Heart right ventricle (tissue), 16 donors: Measurements from ENCODE around the gene KIAA1614. TPM values are rescaled to one million over a fixed set of nuclear protein-coding genes. Genes with fewer than 3 reads are reported as not detected.

Experiments
- ATAC-seq, 8 donors: fragments of 200-7000 bp; cut with Tn5 transposase; one replicate each; pipeline ENCODE4 v1.9.1; 2020; ENCODE audit warnings: mild to moderate bottlenecking in 8 of 8, moderate library complexity in 8 of 8, moderate number of reproducible peaks in 1 of 8
- DNase-seq, 2 donors: peaks; one replicate each; pipeline ENCODE4 v3.0.0-alpha.2; 2020
- H3K27ac ChIP-seq, 10 donors: fragments of 200-600 bp; sonication (generic) in 2 of 10; one replicate each; pipeline versions ENCODE4 v1.5.0 to v1.8.0; 2020 to 2022; ENCODE audit warnings: mild to moderate bottlenecking in 3 of 10
- H3K27me3 ChIP-seq, 7 donors: fragments of 200-600 bp; one replicate each; pipeline ENCODE4 v1.8.0; 2021 to 2022; ENCODE audit warnings: mild to moderate bottlenecking in 2 of 7
- H3K36me3 ChIP-seq, 9 donors: fragments of 200-600 bp; sonication (generic) in 1 of 9; one replicate each; pipeline versions ENCODE4 v1.5.0 to v1.8.0; 2020 to 2022; ENCODE audit warnings: mild to moderate bottlenecking in 2 of 9
- H3K4me1 ChIP-seq, 9 donors: fragments of 200-600 bp; sonication (generic) in 1 of 9; one replicate each; pipeline versions ENCODE4 v1.5.0 to v1.8.0; 2020 to 2022; ENCODE audit warnings: mild to moderate bottlenecking in 4 of 9
- H3K4me3 ChIP-seq, 10 donors: fragments of 200-600 bp; sonication (generic) in 2 of 10; one replicate each; pipeline versions ENCODE4 v1.5.0 to v1.8.0; 2020 to 2022; ENCODE audit warnings: mild to moderate bottlenecking in 7 of 10, moderate library complexity in 2 of 10
- H3K9me3 ChIP-seq, 11 donors: fragments of 200-600 bp in 10 of 11; sonication (generic) in 2 of 11; one replicate each; pipeline versions ENCODE4 v1.5.0 to v1.8.0; 2013 to 2022; ENCODE audit warnings: mild to moderate bottlenecking in 2 of 11, control low read depth in 1 of 11, moderate library complexity in 1 of 11
- WGBS, 2 donors: extraction: QIAGEN DNeasy Blood & Tissue Kit; methylation state at CpG; one replicate each; pipeline ENCODE4 v1.1.7; 2013; ENCODE audit warnings: inconsistent platforms in 1 of 2; 5-methylcytosine and 5-hydroxymethylcytosine counted together
- intact Hi-C, 10 donors: fragments of 100-400 bp; cut with DNase I; formaldehyde crosslinking; loops; one replicate each; pipeline versions ENCODE4 v1.11.1 to v1.14.2; 2022
- polyA plus RNA-seq, 2 donors: library from polyadenylated mRNA; stranded (reverse); fragments of 200-250 nt; gene quantifications; one replicate each; pipeline ENCODE4 v1.2.3, GENCODE V29; 2013
- total RNA-seq, 10 donors: library from RNA; stranded (reverse); fragmentation: NEBNext Ultra II Directional in 3 of 10; extraction: Animal tissue kit (Norgen Biotek cat#: 25700) in 3 of 10; gene quantifications; one replicate each; pipeline versions ENCODE4 v1.2.1 to v1.2.4, GENCODE V29; 2021 to 2023
- TF ChIP-seq, protein P1 (sequence below), 9 donors: fragments of 200-600 bp; sonication (generic) in 2 of 9; IDR thresholded peaks; one replicate each; pipeline versions ENCODE4 v1.5.0 to v1.8.0; 2021 to 2022; ENCODE audit warnings: antibody characterized with exemption in 9 of 9, mild to moderate bottlenecking in 5 of 9, moderate library complexity in 1 of 9
- donor health status: Arrhythmogenic right ventricular cardiomyopathy.
- donor health status: ischemic (EF 13 %, LVEDD 7.1; RV severe dilation, severe dysfunction).
- donor health status: healthy with polysubstance abuse.
- donor health status: DM: no; HTN: yes; CAD: no.
- donor health status: DM: no; HTN: no; CAD: no.
- donor health status: ischemic (EF 25% LVEDD 6.9; RV normal size, moderate dysfunction).
- donor health status: ischemic (EF 25% LVEDD 5.7; RV mildly dilated, moderate dysfunction).
- donor health status: healthy.
- donor health status: DM: yes; HTN: yes; CAD: no.
- donor health status: Ischemic cardiomyopathy.
- donor health status: ischemic (EF 35%, LVEDD 5.7; RV mildly dilated, moderate dysfunction).
- donor health status: nonischemic (EF 11% LVEDD 7.7; RV severe dilation, severe dysfunction).
- donor health status: DM: yes; HTN: yes; CAD: no.
- donor health status: PGD.
- donor health status: ischemic (EF 29% LVEDD 5.4; RV normal size, mild dysfunction).
- donor health status: nonischemic (EF 23%, LVEDD 6.1; RV moderate dilation, normal function).

Gene KIAA1614
- total and polyA plus RNA-seq, 12 donors: 4.7 to 13.6 (median 6.4) TPM

GRCh38 chr1:180917306-180918065 lies 4.8 kb downstream of the KIAA1614 start:
- 69 to 79% methylated on average over 12 of the region's 12 CpGs for WGBS, 2 donors
- Histone ChIP-seq H3K4me3 (no peak overlapping the region), H3K36me3 (peaks cover 0 to 25% (median 0%) of the 10 kb centered on the region in 9 donors), H3K9me3 (no peaks in the 10 kb centered on the region), H3K4me1 (peaks cover 0 to 11% (median 3%) of the 10 kb centered on the region in 9 donors), H3K27ac (no peak overlapping the region), H3K27me3 (peaks cover 0 to 22% (median 0%) of the 10 kb centered on the region in 7 donors)
- intact Hi-C loops: no loop called here
- ATAC-seq (peak in 2 of 8 donors; percentile 20 to 22), DNase-seq (no peak)
- TF ChIP-seq, protein P1, sequence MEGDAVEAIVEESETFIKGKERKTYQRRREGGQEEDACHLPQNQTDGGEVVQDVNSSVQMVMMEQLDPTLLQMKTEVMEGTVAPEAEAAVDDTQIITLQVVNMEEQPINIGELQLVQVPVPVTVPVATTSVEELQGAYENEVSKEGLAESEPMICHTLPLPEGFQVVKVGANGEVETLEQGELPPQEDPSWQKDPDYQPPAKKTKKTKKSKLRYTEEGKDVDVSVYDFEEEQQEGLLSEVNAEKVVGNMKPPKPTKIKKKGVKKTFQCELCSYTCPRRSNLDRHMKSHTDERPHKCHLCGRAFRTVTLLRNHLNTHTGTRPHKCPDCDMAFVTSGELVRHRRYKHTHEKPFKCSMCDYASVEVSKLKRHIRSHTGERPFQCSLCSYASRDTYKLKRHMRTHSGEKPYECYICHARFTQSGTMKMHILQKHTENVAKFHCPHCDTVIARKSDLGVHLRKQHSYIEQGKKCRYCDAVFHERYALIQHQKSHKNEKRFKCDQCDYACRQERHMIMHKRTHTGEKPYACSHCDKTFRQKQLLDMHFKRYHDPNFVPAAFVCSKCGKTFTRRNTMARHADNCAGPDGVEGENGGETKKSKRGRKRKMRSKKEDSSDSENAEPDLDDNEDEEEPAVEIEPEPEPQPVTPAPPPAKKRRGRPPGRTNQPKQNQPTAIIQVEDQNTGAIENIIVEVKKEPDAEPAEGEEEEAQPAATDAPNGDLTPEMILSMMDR (IDR thresholded peaks at IDR 0.05): peak in 1 of 9 donors; percentile 11

- Histone ChIP-seq H3K9me3 (no peaks in the 10 kb centered on the region), H3K27me3 (peaks cover 0 to 12% (median 0%) of the 10 kb centered on the region in 7 donors), H3K36me3 (peaks cover 0 to 25% (median 0%) of the 10 kb centered on the region in 9 donors), H3K27ac (no peak overlapping the region), H3K4me3 (no peak overlapping the region), H3K4me1 (peaks cover 0 to 9% (median 3%) of the 10 kb centered on the region in 9 donors)
- TF ChIP-seq, protein P1 (IDR thresholded peaks at IDR 0.05): no peak
- no peak for DNase-seq
- intact Hi-C loops: no loop called here
- ATAC-seq: no peak
- 88 to 93% methylated on average over 10 of the region's 10 CpGs for WGBS, 2 donors
Observed at GRCh38 chr1:180918519-180918918, 5.8 kb downstream of the KIAA1614 start.

GRCh38 chr1:180919183-180919700 lies 6.5 kb downstream of the KIAA1614 start:
- ATAC-seq: no peak
- H3K36me3 ChIP-seq: peaks cover 0 to 25% (median 0%) of the 10 kb centered on the region in 9 donors
- 83 to 88% methylated on average over 9 of the region's 9 CpGs for WGBS, 2 donors
- no peak overlapping the region for H3K27ac ChIP-seq
- H3K9me3 ChIP-seq: no peaks in the 10 kb centered on the region
- TF ChIP-seq, protein P1 (IDR thresholded peaks at IDR 0.05): no peak
- no peak for DNase-seq
- H3K4me1 ChIP-seq: peaks cover 0 to 3% (median 0%) of the 10 kb centered on the region in 9 donors
- H3K4me3 ChIP-seq: no peak overlapping the region
- peaks cover 0 to 4% (median 0%) of the 10 kb centered on the region in 7 donors for H3K27me3 ChIP-seq
- intact Hi-C loops: no loop called here

DNA sequence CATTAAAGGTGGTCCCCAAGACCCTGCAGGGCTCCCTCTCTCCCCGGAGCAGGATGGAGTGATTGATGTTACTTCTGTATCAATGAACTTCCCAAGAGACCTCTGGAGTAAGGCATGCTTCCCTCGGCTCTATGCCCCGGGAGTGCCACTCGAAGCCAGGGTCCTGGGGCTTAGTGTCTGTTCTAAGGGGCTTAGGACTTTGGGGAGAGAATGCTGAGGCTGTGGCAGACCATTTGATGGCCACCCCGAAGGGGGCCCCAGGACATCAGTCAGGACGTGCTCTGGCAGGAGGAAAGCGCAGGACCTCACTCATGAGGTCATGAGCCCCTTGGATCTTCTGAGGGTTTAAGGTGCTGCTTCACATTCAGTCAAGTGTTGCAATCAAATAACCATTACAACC lies 7.5 kb downstream of the KIAA1614 start:
- intact Hi-C loops: no loop called here
- peaks cover 0 to 25% (median 0%) of the 10 kb centered on the region in 9 donors for H3K36me3 ChIP-seq
- ATAC-seq: no peak
- H3K4me3 ChIP-seq: no peak overlapping the region
- no peak for DNase-seq
- TF ChIP-seq, protein P1 (IDR thresholded peaks at IDR 0.05): no peak
- no peaks in the 10 kb centered on the region for H3K9me3 ChIP-seq
- H3K4me1 ChIP-seq: peaks cover 0 to 3% (median under 1%) of the 10 kb centered on the region in 9 donors
- no peak overlapping the region for H3K27ac ChIP-seq
- H3K27me3 ChIP-seq: no peaks in the 10 kb centered on the region
- WGBS, 2 donors: 92 to 96% methylated on average over 7 of the region's 7 CpGs
